Urothelium cell line (cell line): ENCODE measurements around the gene RYR1.

Source experiments
- DNase-seq: peaks from one replicate; pipeline ENCODE4 v3.0.0; 2011; ENCODE audit warnings: low spot score, mixed read lengths
- FAIRE-seq: peaks from 2 replicates; lab custom pipeline; 2011; peaks lifted over from hg19 to GRCh38; lab: Jason Lieb, UNC

The RYR1 gene

DNA sequence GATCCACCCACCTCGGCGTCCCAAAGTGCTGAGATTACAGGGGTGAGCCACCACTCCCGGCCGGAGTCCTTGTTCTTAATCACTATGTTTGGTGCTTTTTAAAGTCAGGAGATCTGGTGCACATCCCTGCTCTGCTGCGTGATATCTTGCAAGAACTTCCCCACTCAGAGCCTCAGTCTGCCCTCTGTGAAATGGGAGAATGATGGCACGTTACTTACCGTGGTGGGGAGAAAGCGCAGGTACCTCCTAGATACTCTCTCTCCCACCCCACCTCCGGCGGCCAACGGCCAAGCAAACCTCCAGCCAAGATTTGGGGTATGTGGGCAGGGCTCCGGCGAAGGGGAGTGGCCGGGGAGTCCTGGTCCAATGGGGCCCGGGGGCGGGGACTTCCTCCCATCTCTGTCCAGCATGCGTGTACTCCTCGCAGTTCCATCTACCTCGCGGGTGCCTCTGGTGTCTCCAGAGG lies at the start of gene RYR1:
RYR1 (plus strand) TSS at position 424 of the 466 bp plus-strand sequence. CDS start 139 bp downstream, outside the sequence.
- no peak for FAIRE-seq
- DNase-seq: no peak

DNA sequence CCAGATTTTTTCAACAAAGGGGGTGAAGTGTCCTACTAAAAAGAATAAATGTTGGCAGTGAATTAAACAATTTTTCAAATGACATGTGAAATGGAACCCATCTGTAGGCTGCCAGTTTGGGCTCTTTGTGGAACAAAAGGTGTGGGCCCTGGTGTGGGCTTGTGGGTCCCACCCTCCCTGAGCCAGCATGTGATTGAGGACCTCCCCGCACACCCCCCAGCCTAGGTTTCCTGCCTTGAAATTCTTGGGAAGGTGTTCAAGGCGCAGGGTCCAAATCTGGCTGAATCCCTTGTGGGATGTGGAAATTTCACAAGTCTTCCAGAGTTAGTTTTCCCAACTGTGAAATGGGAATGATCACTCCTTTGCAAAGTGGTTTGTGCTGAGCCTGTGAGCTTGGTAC lies 49.7 kb upstream of the RYR1 start:
- no peak for DNase-seq
- FAIRE-seq: no peak

DNA sequence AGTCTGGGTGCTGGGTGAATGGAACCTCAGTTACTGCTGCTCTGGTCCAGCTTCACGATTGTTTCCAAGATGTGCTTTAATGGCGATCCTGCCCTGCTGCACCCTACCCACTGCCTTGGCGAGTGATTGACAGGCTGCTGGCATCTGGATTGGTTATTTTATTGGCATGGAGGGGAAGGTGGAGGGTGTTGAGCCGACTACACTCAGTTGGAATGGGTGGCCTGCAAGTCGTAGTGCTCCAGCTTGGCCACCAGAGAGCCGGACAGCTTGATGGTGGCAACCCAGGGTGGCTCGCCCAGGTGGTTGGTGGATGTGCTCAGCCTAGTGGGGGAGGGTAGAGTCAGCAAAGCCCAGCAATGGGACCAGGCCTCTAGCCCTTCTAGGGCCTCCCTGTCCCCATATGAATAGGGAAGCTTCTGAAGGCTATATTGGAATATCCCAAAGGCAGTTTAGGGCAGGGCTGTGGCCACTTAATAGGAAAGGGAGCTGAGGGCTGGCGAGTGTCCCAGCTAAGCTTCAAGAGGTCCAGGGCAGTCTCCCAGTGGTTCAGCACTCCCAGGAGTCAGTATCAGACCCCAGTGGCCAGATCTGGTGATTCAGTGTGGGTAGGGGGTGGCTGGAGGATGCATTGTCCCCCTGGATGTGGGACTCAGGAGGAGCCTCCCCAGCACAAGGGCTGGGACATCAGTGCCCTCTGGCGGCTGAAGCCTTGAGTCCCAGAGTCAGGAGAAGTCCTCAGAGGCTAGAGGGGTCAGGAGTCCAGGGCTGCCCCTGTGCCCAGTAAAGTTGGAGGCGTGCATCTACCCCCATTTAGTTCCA lies 49.1 kb upstream of the RYR1 start:
- DNase-seq (no peak), FAIRE-seq (peak; percentile 20)

DNA sequence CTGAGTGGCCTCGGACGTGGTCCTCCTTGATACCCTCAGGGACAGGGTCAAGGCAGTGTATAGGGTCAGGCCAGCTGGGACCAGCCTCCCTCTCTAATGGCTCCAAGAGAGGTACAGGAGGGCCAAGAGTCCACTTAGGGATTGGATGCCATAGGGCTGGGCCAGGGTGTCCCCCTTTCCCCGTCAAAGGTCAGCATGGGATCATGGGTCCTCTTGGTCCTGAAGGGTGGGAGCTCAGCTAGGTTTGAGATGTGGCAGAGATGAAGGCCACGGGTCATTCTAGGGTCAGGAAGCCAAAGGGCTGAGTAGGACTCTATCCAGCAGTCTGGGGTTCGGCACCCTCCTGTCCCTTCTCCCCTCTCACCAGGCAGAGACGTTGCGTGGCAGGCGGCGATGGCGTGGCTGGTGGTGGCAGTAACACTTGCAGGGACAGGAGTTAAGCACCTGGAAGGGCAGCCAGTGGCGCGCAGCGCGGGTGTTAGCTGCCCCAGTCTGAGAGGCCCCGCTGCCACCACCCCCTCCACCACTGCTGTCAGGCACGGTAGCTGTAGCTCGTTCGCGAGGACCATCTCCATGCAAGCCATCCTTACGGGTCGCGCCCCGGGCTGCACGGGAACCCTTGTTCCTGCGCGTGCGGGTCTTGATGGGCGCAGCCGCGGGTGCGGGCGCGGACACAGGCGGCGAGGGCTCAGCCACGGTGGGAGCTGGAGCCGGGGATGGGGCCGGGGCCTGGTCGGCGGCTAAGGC lies 48.3 kb upstream of the RYR1 start:
- FAIRE-seq: no peak

DNA sequence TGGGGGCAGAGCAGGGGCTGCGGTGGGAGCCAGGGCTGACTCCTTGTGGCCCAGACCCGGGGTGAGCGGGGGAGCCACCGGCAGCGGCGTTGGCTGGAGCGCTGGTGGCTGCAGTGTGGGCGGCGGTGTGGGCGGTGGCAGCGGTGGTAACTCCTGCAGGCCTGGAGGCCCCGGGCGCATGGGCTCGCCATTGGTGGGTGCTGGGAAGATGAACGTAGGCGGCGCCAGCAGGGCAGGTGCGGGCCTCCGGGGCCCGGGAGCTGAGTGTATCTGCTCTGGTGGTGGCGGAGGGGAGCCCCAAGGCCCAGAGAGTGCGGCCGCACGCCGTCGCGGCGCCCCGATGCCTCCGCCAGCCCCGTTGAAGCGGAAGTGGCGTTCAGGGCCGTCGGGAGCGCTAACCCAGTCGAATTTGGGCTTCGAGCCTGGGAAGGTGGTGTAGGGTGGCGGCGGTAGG lies 47.7 kb upstream of the RYR1 start:
- FAIRE-seq: no peak
- no peak for DNase-seq

More for the DNA sequence above, 48.3 kb upstream of the RYR1 start:
- DNase-seq: no peak

DNA sequence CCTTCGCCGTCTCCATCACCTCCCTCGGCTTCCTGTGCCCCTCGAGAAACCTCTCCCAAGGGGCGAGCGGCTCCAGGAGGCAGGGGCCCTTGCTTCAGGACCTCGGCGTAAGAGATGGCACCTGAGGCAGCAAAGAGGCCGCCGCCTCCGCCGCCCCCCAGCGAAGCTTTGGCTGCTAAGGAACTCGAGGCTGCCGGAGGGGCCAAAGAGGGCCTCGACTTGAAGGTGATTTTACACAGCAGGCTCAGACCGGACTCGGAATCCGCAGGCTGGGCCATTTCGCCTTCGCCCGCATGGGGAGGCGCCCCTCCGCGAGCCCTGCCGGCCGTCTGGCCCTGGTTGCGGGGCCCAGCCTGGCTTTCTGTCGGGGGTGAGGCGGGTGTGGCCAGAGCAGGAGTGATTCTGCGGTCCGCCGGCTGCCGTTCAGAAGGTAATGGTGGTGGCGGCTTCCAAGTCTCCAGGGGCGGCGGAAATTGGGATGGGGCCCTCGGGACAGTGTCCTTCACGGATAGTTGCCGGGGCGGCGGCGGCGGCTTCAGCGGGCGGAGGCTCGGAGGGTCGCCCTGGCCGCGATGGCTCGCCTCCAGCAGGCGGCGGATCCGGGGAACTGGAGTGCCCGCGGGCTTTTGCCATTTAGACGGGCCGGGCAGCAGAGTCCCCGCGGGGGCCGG lies 47.1 kb upstream of the RYR1 start:
- no peak for FAIRE-seq
- no peak for DNase-seq

DNA sequence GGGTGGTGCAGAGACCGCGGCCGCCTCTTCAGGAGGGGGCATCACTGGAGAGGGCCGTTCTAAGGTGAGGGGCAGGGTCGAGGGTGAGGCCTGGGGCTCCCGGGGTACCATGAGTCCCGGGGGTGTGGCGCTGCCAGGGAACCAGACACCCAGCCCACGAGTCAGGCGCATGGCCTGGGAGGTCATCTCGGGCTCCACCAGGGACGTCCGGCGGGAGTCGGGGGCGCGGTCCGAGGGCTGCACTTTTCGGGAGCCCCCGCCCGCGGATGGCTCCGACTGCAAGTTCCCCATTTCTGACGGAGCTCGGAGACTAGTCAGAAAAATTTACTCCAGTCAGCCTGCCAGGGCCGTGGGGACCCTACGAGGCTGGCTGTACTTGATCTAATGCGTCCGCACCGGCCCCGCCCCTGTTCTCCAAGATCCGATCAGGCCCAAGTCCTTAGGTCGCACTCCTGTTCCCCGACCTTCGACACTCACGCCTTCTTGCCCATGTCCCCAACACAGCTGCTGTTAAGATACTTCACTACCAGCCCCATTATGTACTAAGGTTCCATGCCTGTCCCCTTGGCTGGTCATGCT lies 46.4 kb upstream of the RYR1 start:
- DNase-seq (no peak), FAIRE-seq (no peak)

DNA sequence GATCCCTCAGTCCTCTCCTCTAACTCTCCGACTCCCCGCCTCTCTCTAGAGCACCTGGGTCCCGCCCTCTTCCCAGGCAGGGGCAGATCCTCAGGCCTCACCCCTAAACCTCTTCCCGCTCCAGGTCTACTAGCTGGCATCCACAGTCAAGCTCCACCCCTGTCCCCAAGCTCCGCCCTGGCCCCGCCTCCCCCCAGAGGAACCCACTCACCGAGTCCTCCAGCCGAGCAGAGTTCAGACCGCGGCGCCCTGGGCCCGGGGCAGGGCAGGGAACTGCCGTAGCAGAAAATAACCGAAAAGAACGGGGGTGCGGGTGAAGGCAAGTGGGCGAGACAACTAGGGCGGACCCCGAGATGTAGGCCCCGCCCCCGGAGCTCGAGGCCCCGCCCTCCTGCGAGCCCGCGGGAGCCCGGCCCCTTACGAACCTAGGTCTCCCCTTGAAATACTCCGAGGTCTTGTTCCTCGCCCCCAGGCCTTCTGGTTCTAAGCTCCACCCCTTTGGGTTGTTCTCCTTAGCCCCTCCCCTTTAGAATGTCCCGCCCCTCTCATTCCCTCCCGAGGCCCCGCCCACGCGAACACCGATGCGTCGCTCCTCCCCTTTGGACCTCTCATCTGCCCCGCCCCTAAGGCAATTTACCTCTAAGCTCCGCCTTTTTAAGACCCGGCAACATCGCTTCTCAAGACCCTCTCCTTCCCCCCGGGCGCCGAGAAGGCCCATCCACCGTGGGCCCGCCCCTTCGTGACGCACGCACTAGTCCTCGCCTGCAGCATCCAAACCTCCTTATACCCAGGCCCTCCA lies 45.7 kb upstream of the RYR1 start, which contains the start of gene GGN:
GGN (minus strand) TSS at position 485 of the 799 bp plus-strand sequence. CDS start 773 bp downstream, outside the sequence.
- FAIRE-seq: peak; percentile 53
- DNase-seq: peak; percentile 92

DNA sequence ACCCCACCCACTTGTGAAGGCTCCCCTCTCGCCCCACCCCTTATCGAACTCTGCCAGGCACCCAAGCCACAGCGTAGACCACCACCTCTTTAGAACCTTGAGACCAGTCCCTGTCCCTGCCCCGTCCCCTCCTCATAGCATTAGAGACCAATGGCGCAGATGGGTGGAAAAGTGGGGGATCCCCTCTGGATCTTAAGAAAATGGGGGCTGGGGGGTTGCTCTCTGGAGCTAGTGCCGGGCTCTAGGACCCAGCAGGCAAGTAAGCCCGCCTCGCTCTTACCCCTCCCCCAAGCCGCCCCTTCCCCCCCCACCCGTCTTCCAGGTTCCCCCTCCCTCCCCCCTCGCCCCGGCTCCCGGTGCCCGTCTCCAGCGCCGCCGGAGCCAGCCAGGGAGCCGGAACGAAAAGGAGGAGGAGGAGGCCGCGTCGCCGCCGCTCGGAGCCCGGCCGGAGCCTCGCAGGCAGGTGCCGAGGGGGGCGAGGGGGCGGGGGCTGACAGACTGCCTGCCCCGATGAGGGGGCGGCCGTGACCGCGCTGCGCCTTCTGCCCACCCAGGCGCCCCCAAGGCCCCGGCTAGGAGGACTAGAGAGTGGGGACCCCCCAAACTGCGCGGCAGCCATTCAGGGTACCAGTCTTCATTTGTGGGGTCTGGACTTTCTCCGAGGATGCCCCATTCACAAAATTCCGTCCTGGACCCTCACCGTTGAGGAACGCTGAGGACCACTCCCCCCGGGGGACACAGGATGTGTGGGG lies 45.0 kb upstream of the RYR1 start, which contains the start of gene SPRED3:
SPRED3 (plus strand) TSS at position 349 of the 752 bp plus-strand sequence. CDS start 1,606 bp downstream, outside the sequence.
- DNase-seq: peak; percentile 76
- no peak for FAIRE-seq

DNA sequence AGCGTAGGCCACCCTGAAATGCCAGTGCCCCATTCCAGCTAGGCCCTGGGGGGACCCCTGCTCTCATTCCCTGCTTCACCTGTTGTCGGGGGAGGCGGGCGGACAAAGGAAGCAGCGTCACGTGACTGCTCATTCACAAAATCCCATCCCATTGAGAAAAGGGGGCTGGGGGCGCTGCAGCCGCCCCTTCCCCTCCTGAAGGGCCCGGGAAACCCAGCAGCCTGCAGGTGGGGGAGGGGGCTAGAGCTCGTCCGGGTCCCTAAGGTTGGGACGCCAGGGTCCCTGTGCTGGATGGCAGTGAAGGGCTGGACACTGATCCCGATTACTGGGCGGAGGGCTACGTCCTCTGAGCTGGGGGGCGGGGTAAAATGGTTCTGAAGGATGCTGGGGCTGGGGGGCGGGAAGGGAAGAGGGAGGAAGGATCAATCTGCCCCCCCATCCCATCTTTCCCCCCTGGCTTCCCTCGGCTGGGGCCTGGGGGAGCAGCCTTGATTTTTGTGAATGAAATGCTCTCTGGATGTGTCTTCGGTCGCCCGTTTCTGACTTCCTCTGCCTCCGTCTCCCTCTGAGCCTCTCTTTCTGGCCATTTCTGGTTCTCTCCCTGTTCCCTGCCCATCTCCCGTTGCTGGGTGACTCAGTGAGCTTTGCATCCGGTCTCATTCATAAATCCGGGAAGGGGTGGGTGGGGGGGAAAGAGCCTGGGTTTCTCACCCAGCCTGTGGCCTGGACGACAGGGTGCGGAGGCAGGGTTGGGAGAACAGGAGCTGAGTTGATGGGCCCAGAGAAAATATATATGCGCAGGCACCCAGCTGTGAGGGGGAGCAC lies 44.2 kb upstream of the RYR1 start:
- peak; percentile 86 for DNase-seq
- FAIRE-seq: no peak

DNA sequence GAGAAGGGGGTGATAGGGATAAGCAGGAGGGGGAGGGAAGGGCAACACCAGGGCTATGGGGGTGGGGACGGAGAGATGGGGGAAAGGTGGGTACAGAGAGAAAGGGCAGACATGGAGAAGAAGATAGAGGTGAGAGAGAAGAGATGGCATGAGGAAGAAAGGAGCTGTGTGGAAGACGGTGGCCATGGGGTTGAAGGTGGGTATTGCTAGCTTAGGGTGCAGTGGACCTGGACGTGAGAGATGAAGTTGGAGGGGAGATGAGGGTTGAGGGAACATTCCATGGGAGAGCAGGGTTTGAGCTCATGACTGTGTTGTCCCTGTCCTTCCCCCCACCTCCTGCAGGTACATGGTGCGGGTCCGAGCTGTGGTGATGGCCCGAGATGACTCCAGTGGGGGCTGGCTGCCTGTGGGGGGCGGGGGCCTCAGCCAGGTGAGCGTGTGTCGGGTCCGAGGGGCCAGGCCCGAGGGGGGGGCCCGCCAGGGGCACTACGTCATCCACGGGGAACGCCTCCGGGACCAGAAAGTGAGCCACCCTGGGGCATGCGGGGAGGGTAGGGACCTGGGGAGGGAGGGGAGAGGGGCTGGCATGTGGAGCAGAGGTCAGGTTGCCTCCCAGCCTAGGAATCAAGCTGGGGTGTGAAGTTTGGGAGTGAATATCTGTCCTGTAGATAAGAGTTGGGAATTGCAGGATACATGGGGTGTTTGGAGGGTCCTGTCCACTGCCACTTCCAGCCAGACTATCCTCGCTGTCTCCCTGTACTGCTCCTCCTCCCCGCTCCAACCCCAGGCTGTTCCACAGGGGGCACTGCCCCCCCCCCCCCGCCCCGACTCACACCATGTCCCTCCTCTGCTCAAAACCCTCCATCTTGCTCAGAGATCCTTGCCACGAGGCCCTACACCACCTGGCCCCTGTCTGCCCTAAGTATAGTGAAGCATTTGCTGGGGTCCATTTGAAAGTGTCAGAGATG lies 43.2 kb upstream of the RYR1 start:
- FAIRE-seq (peak; percentile 83), DNase-seq (no peak)

DNA sequence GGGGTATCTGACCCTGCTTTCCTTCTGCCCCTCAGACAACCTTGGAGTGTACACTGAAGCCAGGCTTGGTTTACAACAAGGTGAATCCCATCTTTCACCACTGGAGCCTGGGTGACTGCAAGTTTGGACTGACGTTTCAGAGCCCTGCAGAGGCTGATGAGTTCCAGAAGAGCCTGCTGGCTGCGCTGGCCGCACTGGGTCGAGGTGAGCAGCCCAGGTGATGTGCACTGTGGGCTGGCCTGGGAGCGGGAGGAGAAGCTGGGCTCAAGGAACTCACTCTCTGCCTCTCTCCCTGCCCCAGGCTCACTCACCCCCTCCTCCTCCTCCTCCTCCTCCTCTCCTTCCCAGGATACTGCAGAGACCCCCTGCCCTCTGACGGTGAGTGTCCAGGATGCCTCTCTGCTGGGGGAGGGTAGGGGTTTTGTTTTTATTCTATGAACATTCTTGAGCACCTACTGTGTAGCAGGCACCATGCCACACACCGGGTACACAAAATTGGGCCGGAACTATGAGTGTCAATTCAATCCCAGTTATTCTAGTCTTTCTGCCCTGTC lies 41.5 kb upstream of the RYR1 start:
- FAIRE-seq (no peak), DNase-seq (no peak)

DNA sequence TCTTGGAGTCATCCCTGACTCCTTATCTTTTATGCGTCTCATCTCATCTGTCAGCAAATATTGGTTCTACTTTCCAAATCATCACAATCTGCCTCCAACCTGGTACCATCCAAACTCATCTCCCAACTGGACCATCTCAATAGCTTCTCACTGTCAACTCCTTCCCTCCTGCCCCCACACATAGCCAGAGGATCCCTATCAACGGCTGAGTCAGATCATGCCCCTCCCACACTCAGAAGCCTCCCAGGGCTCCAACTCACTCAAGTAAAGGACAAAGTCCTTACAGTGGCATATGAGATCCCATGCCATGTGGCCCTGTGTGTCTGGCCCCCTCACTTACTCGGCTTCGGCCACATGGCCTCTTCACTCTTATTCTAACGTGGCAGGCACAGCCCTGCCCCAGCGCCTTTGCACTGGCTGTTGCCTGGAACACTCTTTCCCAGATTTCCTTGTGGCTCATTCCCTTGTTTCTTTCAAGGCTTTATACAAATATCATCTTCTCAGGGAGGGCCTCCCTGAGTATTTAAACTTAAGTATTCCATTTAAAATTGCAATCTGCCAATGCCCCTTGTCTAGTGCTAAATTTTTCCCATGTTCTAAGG lies 40.7 kb upstream of the RYR1 start:
- DNase-seq (no peak), FAIRE-seq (peak; percentile 37)

DNA sequence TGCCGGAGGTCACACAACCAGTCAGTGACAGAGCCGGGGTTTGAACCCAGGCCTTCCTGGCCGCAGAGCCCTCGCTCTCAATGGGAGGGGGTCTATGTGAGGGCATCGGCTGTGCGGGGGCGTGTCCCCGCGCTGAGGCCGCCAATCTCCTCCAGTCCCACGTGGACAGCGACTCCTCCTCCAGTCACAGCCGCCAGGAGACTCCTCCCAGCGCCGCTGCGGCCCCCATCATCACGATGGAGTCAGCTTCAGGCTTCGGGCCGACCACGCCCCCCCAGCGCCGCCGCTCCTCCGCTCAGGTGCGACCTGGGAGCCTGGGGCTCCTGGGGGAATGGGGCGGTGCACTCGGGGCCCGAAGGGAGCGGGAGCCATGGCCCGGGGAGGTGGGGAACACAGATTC lies 39.0 kb upstream of the RYR1 start:
- no peak for DNase-seq
- FAIRE-seq: no peak

DNA sequence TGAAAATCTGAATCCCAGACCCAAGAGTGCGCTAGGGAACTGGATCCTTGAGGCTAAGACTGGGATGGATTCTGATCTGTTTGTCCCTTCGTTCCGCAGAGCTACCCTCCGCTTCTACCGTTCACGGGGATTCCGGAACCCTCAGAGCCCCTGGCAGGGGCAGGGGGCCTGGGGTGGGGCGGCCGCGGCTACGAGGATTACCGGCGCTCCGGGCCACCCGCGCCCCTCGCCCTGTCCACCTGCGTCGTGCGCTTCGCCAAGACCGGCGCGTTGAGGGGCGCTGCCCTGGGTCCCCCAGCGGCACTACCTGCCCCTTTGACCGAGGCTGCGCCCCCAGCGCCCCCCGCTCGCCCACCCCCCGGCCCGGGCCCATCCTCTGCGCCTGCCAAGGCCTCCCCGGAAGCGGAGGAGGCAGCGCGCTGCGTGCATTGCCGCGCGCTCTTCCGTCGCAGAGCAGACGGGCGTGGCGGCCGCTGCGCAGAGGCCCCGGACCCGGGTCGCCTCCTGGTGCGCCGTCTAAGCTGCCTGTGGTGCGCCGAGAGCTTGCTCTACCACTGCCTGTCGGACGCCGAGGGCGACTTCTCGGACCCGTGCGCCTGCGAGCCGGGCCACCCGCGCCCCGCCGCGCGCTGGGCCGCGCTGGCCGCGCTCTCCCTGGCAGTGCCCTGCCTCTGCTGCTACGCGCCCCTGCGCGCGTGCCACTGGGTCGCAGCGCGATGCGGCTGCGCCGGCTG lies 37.9 kb upstream of the RYR1 start:
- FAIRE-seq (no peak), DNase-seq (no peak)

DNA sequence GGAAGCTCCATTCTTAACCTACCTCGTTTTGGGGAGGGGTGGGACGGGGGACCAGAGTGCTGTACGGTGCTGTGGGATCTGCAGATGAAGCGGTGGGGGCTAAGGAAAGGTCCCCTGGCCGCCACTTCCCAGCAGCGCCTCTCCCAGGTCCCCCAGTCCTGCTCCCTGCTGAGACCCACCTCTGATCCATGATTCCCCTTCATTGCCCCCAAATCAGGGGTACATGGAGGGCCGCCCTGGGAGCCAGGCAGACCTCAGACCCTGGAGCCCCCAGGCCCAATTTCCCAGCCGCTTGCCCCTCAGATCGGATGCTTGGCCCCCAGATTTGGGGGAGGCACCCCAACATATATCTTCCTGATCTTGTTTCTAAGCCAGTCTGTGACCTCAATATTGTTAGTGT lies 34.4 kb upstream of the RYR1 start:
- DNase-seq (no peak), FAIRE-seq (no peak)
